H9 (cell line): ENCODE results near the gene WDFY3. TPM values are rescaled to one million over a fixed set of nuclear protein-coding genes. Genes with fewer than 3 reads are reported as not detected.
"Not testable (repeated sequence)": the region's sequence is repeated elsewhere in the genome, so short reads cannot be mapped to it uniquely, and the experiment has no call there.

Source experiments
- DNase-seq: peaks from one replicate; pipeline ENCODE4 v3.0.0-alpha.2; 2017
- H2AFZ ChIP-seq: one replicate; pipeline ENCODE4 v1.6.1; 2013; ENCODE audit warnings: mild to moderate bottlenecking, low read length, control low read depth, moderate library complexity
- H2AK5ac ChIP-seq: 2 replicates; pipeline ENCODE4 v1.6.1; 2013; ENCODE audit warnings: low read length, control low read depth, mixed read lengths; ENCODE audit not compliant: insufficient read length
- H2BK120ac ChIP-seq: one replicate; pipeline ENCODE4 v1.6.1; 2013; ENCODE audit warnings: low read depth, mild to moderate bottlenecking, low read length, control low read depth, inconsistent platforms; ENCODE audit not compliant: poor library complexity, severe bottlenecking
- H2BK12ac ChIP-seq: 2 replicates; pipeline ENCODE4 v1.6.1; 2013; ENCODE audit warnings: low read length, control low read depth, mixed read lengths, low read depth; ENCODE audit not compliant: insufficient read length
- H2BK15ac ChIP-seq: 2 replicates; pipeline ENCODE4 v1.6.1; 2013; ENCODE audit warnings: low read depth, low read length, control low read depth
- H2BK20ac ChIP-seq: one replicate; pipeline ENCODE4 v1.6.1; 2013; ENCODE audit warnings: low read depth, mild to moderate bottlenecking, low read length, control low read depth, inconsistent platforms; ENCODE audit not compliant: poor library complexity, severe bottlenecking
- H2BK5ac ChIP-seq: 2 replicates; pipeline ENCODE4 v1.6.1; 2013; ENCODE audit warnings: low read length, control low read depth, mixed read lengths; ENCODE audit not compliant: insufficient read length
- H3K14ac ChIP-seq: 2 replicates; pipeline ENCODE4 v1.6.1; 2013; ENCODE audit warnings: low read length, control low read depth; ENCODE audit not compliant: insufficient read depth
- H3K18ac ChIP-seq: 2 replicates; pipeline ENCODE4 v1.6.1; 2013; ENCODE audit warnings: low read depth, mild to moderate bottlenecking, mixed read lengths, low read length, control low read depth; ENCODE audit not compliant: insufficient read length
- H3K23ac ChIP-seq: 2 replicates; pipeline ENCODE4 v1.6.1; 2013; ENCODE audit warnings: low read length, control low read depth, mixed read lengths, low read depth; ENCODE audit not compliant: insufficient read length
- H3K23me2 ChIP-seq: 2 replicates; pipeline ENCODE4 v1.6.1; 2013; ENCODE audit warnings: low read depth, mild to moderate bottlenecking, mixed read lengths, low read length, control low read depth; ENCODE audit not compliant: insufficient read length, poor library complexity, severe bottlenecking
- H3K27ac ChIP-seq: 2 replicates; pipeline ENCODE4 v1.5.1; 2013; ENCODE audit warnings: low read length, control low read depth, mixed read lengths, low read depth; ENCODE audit not compliant: insufficient read length
- H3K27me3 ChIP-seq: 2 replicates; pipeline ENCODE4 v1.6.1; 2013; ENCODE audit warnings: low read length, control low read depth, inconsistent platforms; ENCODE audit not compliant: insufficient read depth
- H3K4ac ChIP-seq: 2 replicates; pipeline ENCODE4 v1.6.1; 2013; ENCODE audit warnings: low read depth, mild to moderate bottlenecking, control low read depth, inconsistent platforms, low read length, moderate library complexity
- H3K4me1 ChIP-seq: 2 replicates; pipeline ENCODE4 v1.6.1; 2013; ENCODE audit warnings: low read length, control low read depth, inconsistent platforms; ENCODE audit not compliant: insufficient read depth
- H3K4me2 ChIP-seq: 2 replicates; pipeline ENCODE4 v1.6.1; 2013; ENCODE audit warnings: low read length, control low read depth, mixed read lengths; ENCODE audit not compliant: insufficient read length, insufficient read depth
- H3K56ac ChIP-seq: 2 replicates; pipeline ENCODE4 v1.6.1; 2013; ENCODE audit warnings: low read depth, mild to moderate bottlenecking, mixed read lengths, low read length, control low read depth; ENCODE audit not compliant: insufficient read length
- H3K79me1 ChIP-seq: 2 replicates; pipeline ENCODE4 v1.6.1; 2013; ENCODE audit warnings: low read depth, mild to moderate bottlenecking, moderate library complexity, low read length, control low read depth, inconsistent platforms; ENCODE audit not compliant: insufficient read depth, poor library complexity, severe bottlenecking
- H3K79me2 ChIP-seq: 2 replicates; pipeline ENCODE4 v1.6.1; 2013; ENCODE audit warnings: low read length, control low read depth, inconsistent platforms; ENCODE audit not compliant: insufficient read depth
- H3K9ac ChIP-seq: 2 replicates; pipeline ENCODE4 v1.6.1; 2013; ENCODE audit warnings: low read length, control low read depth, mixed read lengths; ENCODE audit not compliant: insufficient read length; ENCODE audit errors: extremely low read depth
- H3K9me3 ChIP-seq: one replicate; pipeline ENCODE4 v1.6.1; 2013; ENCODE audit warnings: low read depth, low read length, inconsistent platforms; ENCODE audit not compliant: control insufficient read depth
- H3T11ph ChIP-seq: one replicate; pipeline ENCODE4 v1.6.1; 2013; ENCODE audit warnings: mild to moderate bottlenecking, low read length, control low read depth, inconsistent platforms
- H4K20me1 ChIP-seq: one replicate; pipeline ENCODE4 v1.6.1; 2013; ENCODE audit not compliant: control insufficient read depth, insufficient read length, insufficient read depth
- H4K5ac ChIP-seq: 2 replicates; pipeline ENCODE4 v1.6.1; 2013; ENCODE audit warnings: low read depth, mild to moderate bottlenecking, mixed read lengths, low read length, control low read depth; ENCODE audit not compliant: insufficient read length
- H4K8ac ChIP-seq: replicated peaks from 2 replicates; pipeline ENCODE4 v1.6.1; 2013; ENCODE audit warnings: low read length, control low read depth, mixed read lengths, low read depth; ENCODE audit not compliant: insufficient read length
- H4K91ac ChIP-seq: 2 replicates; pipeline ENCODE4 v1.6.1; 2013; ENCODE audit warnings: low read depth, mild to moderate bottlenecking, moderate library complexity, mixed read lengths, low read length, control low read depth; ENCODE audit not compliant: insufficient read length
- H3K27ac Mint-ChIP-seq, 3 experiments: 2 replicates in 2 of 3; 3 replicates in 1 of 3; pipeline ENCODE4 v1.8.0; 2020 to 2021; ENCODE audit warnings: mixed read lengths in 3 of 3, mild to moderate bottlenecking in 1 of 3, moderate library complexity in 1 of 3
- H3K27me3 Mint-ChIP-seq: 2 replicates; pipeline ENCODE4 v1.8.0; 2021; ENCODE audit warnings: low read depth, mild to moderate bottlenecking, moderate library complexity, mixed read lengths
- H3K36me3 Mint-ChIP-seq, 3 experiments: 2 replicates in 2 of 3; 3 replicates in 1 of 3; pipeline ENCODE4 v1.8.0; 2020 to 2021; ENCODE audit warnings: low read depth in 3 of 3, mixed read lengths in 3 of 3; ENCODE audit not compliant: insufficient read depth in 1 of 3
- H3K4me1 Mint-ChIP-seq, 2 experiments: 2 replicates each; pipeline ENCODE4 v1.8.0; 2020; ENCODE audit warnings: mixed read lengths in 2 of 2
- H3K4me3 Mint-ChIP-seq, 2 experiments: 2 replicates in 1 of 2; 3 replicates in 1 of 2; pipeline ENCODE4 v1.8.0; 2020 to 2021; ENCODE audit warnings: mild to moderate bottlenecking in 2 of 2, mixed read lengths in 2 of 2, moderate library complexity in 1 of 2
- H3K9me3 Mint-ChIP-seq, 2 experiments: 2 replicates in 1 of 2; 3 replicates in 1 of 2; pipeline ENCODE4 v1.8.0; 2020; ENCODE audit warnings: mild to moderate bottlenecking in 2 of 2, mixed read lengths in 2 of 2, moderate library complexity in 1 of 2
- CTCF ChIP-seq: fragments of 200-600 bp; sonication (generic); conservative IDR thresholded peaks from 3 replicates; pipeline ENCODE4 v1.8.0; 2021; ENCODE audit warnings: antibody characterized with exemption, mild to moderate bottlenecking
- WGBS: extraction: QIAGEN DNeasy Blood & Tissue Kit; methylation state at CpG from one replicate; pipeline ENCODE4 v1.1.7; 2013; ENCODE audit warnings: missing lambda C conversion rate, low lambda C conversion rate, mixed read lengths; ENCODE audit not compliant: insufficient read length; ENCODE audit errors: extremely low coverage; 5-methylcytosine and 5-hydroxymethylcytosine counted together
- total RNA-seq: library from RNA; stranded (reverse); gene quantifications from 2 replicates; pipeline ENCODE4 v1.2.1, GENCODE V29; 2021

WDFY3 gene
- total RNA-seq, 1 experiment from 2014 or later: 54.6 TPM

GRCh38 chr4:84837751-84838150 lies 128.7 kb downstream of the WDFY3 start:
- Histone ChIP-seq H4K8ac (no peak overlapping the region), H3K4me2 (no peak overlapping the region), H3K27me3 (no peaks in the 10 kb centered on the region), H2BK5ac (no peak overlapping the region), H3K23me2 (no peaks in the 10 kb centered on the region), H3K14ac (no peak overlapping the region), H2BK20ac (no peak overlapping the region), H3K4me1 (no peaks in the 10 kb centered on the region), H3K4ac (no peak overlapping the region), H3K79me2 (no peaks in the 10 kb centered on the region), H2BK15ac (no peak overlapping the region), H4K20me1 (no peaks in the 10 kb centered on the region), H3K56ac (no peak overlapping the region), H3K23ac (no peak overlapping the region), H3T11ph (no peak overlapping the region), H2AFZ (no peak overlapping the region), H3K79me1 (no peaks in the 10 kb centered on the region), H3K9me3 (no peaks in the 10 kb centered on the region), H3K9ac (no peak overlapping the region), H2AK5ac (no peak overlapping the region), H4K5ac (no peak overlapping the region), H4K91ac (no peak overlapping the region), H2BK12ac (no peak overlapping the region), H3K27ac (no peak overlapping the region), H2BK120ac (no peak overlapping the region), H3K18ac (no peak overlapping the region)
- no peak for DNase-seq
- no peaks in the 10 kb centered on the region; the same call in 1 of the 2 replicates for H3K27me3 Mint-ChIP-seq
- H3K27ac Mint-ChIP-seq: peak overlapping the region in 2 of 3 experiments; percentile 51 to 86; a peak in 3 of 7 replicates
- H3K36me3 Mint-ChIP-seq: peaks cover 4 to 25% (median 23%) of the 10 kb centered on the region in 3 experiments; a peak in 5 of 7 replicates
- H3K4me3 Mint-ChIP-seq: no peak overlapping the region
- H3K4me1 Mint-ChIP-seq: peaks cover 0 to 4% of the 10 kb centered on the region in 2 experiments; a peak in 2 of 4 replicates
- H3K9me3 Mint-ChIP-seq: no peaks in the 10 kb centered on the region
- TF ChIP-seq CTCF: no peak
- no CpG with 5 or more reads among the region's 2 CpGs for WGBS

GRCh38 chr4:84829633-84830032 lies 136.9 kb downstream of the WDFY3 start:
- DNase-seq, H3K14ac ChIP-seq, H3K4me1 Mint-ChIP-seq, H2AFZ ChIP-seq, H3K4me2 ChIP-seq, H4K91ac ChIP-seq, H2BK20ac ChIP-seq, H3K79me1 ChIP-seq, H2AK5ac ChIP-seq, H3K27ac Mint-ChIP-seq, H2BK5ac ChIP-seq, H3K23me2 ChIP-seq, H2BK12ac ChIP-seq, H3K27me3 ChIP-seq, H4K8ac ChIP-seq, H3K4me3 Mint-ChIP-seq, H3K4ac ChIP-seq, H3K27ac ChIP-seq, H3K27me3 Mint-ChIP-seq, H3K9ac ChIP-seq, H3K56ac ChIP-seq, H2BK15ac ChIP-seq, H4K5ac ChIP-seq, H3K18ac ChIP-seq, H3K9me3 ChIP-seq, H3K79me2 ChIP-seq, H4K20me1 ChIP-seq, H3T11ph ChIP-seq, H3K4me1 ChIP-seq, H3K23ac ChIP-seq, H3K9me3 Mint-ChIP-seq, H2BK120ac ChIP-seq: not testable (repeated sequence)
- H3K36me3 Mint-ChIP-seq: peaks cover 9 to 25% (median 22%) of the 10 kb centered on the region in 3 experiments; a peak in 6 of 7 replicates
- no CpG with 5 or more reads among the region's 6 CpGs for WGBS
